NCI-H1105 treated with DMSO at 0.1 percent for 48 hours (cell line): ENCODE data around the gene GDF9.

Experiments
- DNase-seq: peaks from one replicate; lab custom pipeline; 2025; lab: John Stamatoyannopoulos, UW

Gene GDF9

GRCh38 chr5:132866342-132867045 lies at the start of gene GDF9, which contains the start of gene UQCRQ:
TSS of gene GDF9 (minus strand) at chr5:132866469. CDS start at chr5:132864533, 1,936 bp downstream.
TSS of gene UQCRQ (plus strand) at chr5:132866642. CDS start at chr5:132866882, 240 bp downstream.
- DNase-seq = peak; percentile 95

GRCh38 chr5:132915681-132916080 lies 49.4 kb upstream of the GDF9 start:
- DNase-seq = no peak

GRCh38 chr5:132909702-132910101 lies 43.4 kb upstream of the GDF9 start:
- no peak for DNase-seq

GRCh38 chr5:132907161-132907560 lies 40.9 kb upstream of the GDF9 start:
- DNase-seq = no peak

GRCh38 chr5:132905938-132906337 lies 39.7 kb upstream of the GDF9 start:
- DNase-seq = no peak

- DNase-seq = no peak
Observed at GRCh38 chr5:132901730-132902129, 35.5 kb upstream of the GDF9 start.

GRCh38 chr5:132901036-132901435 lies 34.8 kb upstream of the GDF9 start:
- DNase-seq = no peak

GRCh38 chr5:132898094-132898493 lies 31.8 kb upstream of the GDF9 start:
- DNase-seq = no peak

- no peak for DNase-seq
Observed at GRCh38 chr5:132896685-132897084, 30.4 kb upstream of the GDF9 start.

GRCh38 chr5:132895719-132896305 lies 29.5 kb upstream of the GDF9 start:
- no peak for DNase-seq

- no peak for DNase-seq
Observed at GRCh38 chr5:132890817-132891216, 24.5 kb upstream of the GDF9 start.

- DNase-seq = no peak
Observed at GRCh38 chr5:132889501-132889900, 23.2 kb upstream of the GDF9 start.

GRCh38 chr5:132887283-132887682 lies 21.0 kb upstream of the GDF9 start:
- DNase-seq = no peak

- no peak for DNase-seq
Observed at GRCh38 chr5:132886064-132886823, 20.0 kb upstream of the GDF9 start.

- no peak for DNase-seq
Observed at GRCh38 chr5:132884548-132884947, 18.3 kb upstream of the GDF9 start.

GRCh38 chr5:132883261-132883834 lies 17.1 kb upstream of the GDF9 start:
- peak; percentile 32 for DNase-seq

- peak; percentile 64 for DNase-seq
Observed at GRCh38 chr5:132877938-132878337, 11.7 kb upstream of the GDF9 start.

- DNase-seq = no peak
Observed at GRCh38 chr5:132877466-132877865, 11.2 kb upstream of the GDF9 start.

GRCh38 chr5:132876020-132876759 lies 9.9 kb upstream of the GDF9 start:
- DNase-seq = no peak

- no peak for DNase-seq
Observed at GRCh38 chr5:132873930-132874271, 7.6 kb upstream of the GDF9 start.

- no peak for DNase-seq
Observed at GRCh38 chr5:132873119-132873929, 7.1 kb upstream of the GDF9 start, which contains the start of gene LEAP2. TSS of gene LEAP2 (plus strand) at chr5:132873668. CDS start at chr5:132873695, 27 bp downstream.
